ENCODE measurements around the gene C16orf74.

Gene C16orf74

DNA sequence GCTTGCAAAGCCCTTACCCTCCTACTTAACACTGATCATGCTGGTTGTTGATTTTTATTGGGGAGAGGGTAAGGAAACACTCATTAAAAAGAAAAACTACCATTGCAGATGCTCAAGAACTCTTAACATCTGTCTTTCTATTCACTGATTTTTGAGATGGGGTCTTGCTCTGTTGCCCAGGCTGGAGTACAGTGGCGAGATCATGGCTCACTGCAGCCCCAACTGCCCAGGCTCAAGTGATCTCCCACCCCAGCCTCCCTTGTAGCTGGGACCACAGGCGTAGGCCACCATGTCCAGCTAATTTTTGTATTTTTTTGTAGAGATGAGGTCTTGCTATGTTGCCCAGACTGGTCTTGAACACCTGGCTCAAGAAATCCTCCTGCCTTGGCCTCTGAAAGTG lies 33.9 kb upstream of the C16orf74 start:
- no peak for DNase-seq
- no peak overlapping the region for H3K27ac ChIP-seq (ENCODE audit: low read length)
- H3K79me2 ChIP-seq (ENCODE audit: low read length) = no peaks in the 10 kb centered on the region
- no peaks in the 10 kb centered on the region for H3K27me3 ChIP-seq (replicated peaks; ENCODE audit: insufficient read depth, low read length)
- no peaks in the 10 kb centered on the region for H3F3A ChIP-seq (ENCODE audit: insufficient read depth, low read length)
- TF ChIP-seq EZH2 (optimal IDR thresholded peaks at IDR 0.05; ENCODE audit: low read depth, low read length) = no peak
- TF ChIP-seq, protein P1, sequence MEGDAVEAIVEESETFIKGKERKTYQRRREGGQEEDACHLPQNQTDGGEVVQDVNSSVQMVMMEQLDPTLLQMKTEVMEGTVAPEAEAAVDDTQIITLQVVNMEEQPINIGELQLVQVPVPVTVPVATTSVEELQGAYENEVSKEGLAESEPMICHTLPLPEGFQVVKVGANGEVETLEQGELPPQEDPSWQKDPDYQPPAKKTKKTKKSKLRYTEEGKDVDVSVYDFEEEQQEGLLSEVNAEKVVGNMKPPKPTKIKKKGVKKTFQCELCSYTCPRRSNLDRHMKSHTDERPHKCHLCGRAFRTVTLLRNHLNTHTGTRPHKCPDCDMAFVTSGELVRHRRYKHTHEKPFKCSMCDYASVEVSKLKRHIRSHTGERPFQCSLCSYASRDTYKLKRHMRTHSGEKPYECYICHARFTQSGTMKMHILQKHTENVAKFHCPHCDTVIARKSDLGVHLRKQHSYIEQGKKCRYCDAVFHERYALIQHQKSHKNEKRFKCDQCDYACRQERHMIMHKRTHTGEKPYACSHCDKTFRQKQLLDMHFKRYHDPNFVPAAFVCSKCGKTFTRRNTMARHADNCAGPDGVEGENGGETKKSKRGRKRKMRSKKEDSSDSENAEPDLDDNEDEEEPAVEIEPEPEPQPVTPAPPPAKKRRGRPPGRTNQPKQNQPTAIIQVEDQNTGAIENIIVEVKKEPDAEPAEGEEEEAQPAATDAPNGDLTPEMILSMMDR (IDR thresholded peaks at IDR 0.05; ENCODE audit: low read length) = no peak
- no peak for TF ChIP-seq EZH2phosphoT487 (IDR thresholded peaks at IDR 0.05; ENCODE audit: low read length)
- no peak overlapping the region for H3K4me3 ChIP-seq (ENCODE audit: low read length)
- no peaks in the 10 kb centered on the region for H3K36me3 ChIP-seq (replicated peaks; ENCODE audit: insufficient read depth, low read length)
- no peak overlapping the region for H3K9ac ChIP-seq (ENCODE audit: low read length)
- H3K9me2 ChIP-seq (replicated peaks; ENCODE audit: insufficient read depth, low read length) = no peaks in the 10 kb centered on the region
- H2AFZ ChIP-seq (ENCODE audit: low read length) = no peak overlapping the region
- no peaks in the 10 kb centered on the region for H4K20me1 ChIP-seq (ENCODE audit: insufficient read depth, low read length)
- no peaks in the 10 kb centered on the region for H3K4me1 ChIP-seq (ENCODE audit: low read length)
- no peaks in the 10 kb centered on the region for H3K9me3 ChIP-seq (replicated peaks; ENCODE audit: insufficient read depth, low read length)
- H3K4me2 ChIP-seq (ENCODE audit: low read depth, low read length) = no peak overlapping the region

DNA sequence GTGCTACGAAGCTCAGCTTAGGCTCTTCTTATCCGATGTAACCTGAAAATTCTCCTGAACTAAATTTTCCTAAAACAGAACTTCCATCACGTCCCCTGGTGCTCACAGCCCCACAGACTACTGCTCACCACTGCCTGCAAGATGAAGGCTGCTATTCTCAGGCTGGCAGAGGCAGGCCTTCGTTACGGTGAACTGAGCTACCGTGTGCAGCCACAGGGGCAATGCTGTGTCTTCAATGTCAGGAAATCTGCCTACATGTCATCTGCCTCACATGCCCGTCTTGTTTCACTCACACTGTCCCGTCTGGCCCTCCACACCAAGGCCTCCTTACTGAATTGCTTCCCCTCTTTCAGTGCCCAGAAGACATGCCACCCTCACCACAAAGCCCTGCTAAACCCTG lies 32.5 kb upstream of the C16orf74 start:
- Histone ChIP-seq H3K4me1 (ENCODE audit: low read length) (no peaks in the 10 kb centered on the region), H2AFZ (ENCODE audit: low read length) (no peak overlapping the region), H3K9me2 (replicated peaks; ENCODE audit: insufficient read depth, low read length) (no peaks in the 10 kb centered on the region), H3K79me2 (ENCODE audit: low read length) (no peaks in the 10 kb centered on the region), H3K27me3 (replicated peaks; ENCODE audit: insufficient read depth, low read length) (no peaks in the 10 kb centered on the region), H3K4me3 (ENCODE audit: low read length) (no peak overlapping the region), H3K9ac (ENCODE audit: low read length) (no peak overlapping the region), H3K27ac (ENCODE audit: low read length) (no peak overlapping the region), H3K36me3 (replicated peaks; ENCODE audit: insufficient read depth, low read length) (no peaks in the 10 kb centered on the region), H3K4me2 (ENCODE audit: low read depth, low read length) (no peak overlapping the region), H4K20me1 (ENCODE audit: insufficient read depth, low read length) (no peaks in the 10 kb centered on the region), H3F3A (ENCODE audit: insufficient read depth, low read length) (no peaks in the 10 kb centered on the region), H3K9me3 (replicated peaks; ENCODE audit: insufficient read depth, low read length) (no peaks in the 10 kb centered on the region)
- TF ChIP-seq EZH2 (optimal IDR thresholded peaks at IDR 0.05; ENCODE audit: low read depth, low read length) (no peak), EZH2phosphoT487 (IDR thresholded peaks at IDR 0.05; ENCODE audit: low read length) (no peak)
- TF ChIP-seq, protein P1 (IDR thresholded peaks at IDR 0.05; ENCODE audit: low read length) = no peak
- DNase-seq = no peak

DNA sequence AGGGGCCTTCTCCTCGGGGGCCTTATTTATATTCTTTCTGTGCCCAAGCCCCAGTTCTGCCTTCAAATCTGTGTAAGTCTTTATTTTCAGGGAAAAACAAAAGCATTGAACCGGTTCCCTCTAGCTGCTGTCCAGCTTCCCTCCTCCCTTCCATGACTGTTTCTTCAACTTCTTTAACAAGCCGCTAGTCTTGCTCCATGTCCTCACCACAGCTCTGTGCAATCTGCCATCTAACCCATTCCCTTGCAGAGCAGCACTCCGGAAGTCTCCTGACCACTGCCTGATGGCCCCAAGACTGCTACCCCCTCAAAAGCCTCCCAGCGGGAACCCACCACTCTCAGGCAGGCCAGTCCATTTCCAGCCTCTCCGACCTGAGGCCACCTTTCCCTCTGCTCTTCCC lies 31.6 kb upstream of the C16orf74 start:
- no peak overlapping the region for H2AFZ ChIP-seq (ENCODE audit: low read length)
- H3K36me3 ChIP-seq (replicated peaks; ENCODE audit: insufficient read depth, low read length) = no peaks in the 10 kb centered on the region
- no peaks in the 10 kb centered on the region for H3K9me3 ChIP-seq (replicated peaks; ENCODE audit: insufficient read depth, low read length)
- H3K79me2 ChIP-seq (ENCODE audit: low read length) = no peaks in the 10 kb centered on the region
- H3K4me1 ChIP-seq (ENCODE audit: low read length) = no peaks in the 10 kb centered on the region
- H3K9me2 ChIP-seq (replicated peaks; ENCODE audit: insufficient read depth, low read length) = no peaks in the 10 kb centered on the region
- H3K4me3 ChIP-seq (ENCODE audit: low read length) = no peak overlapping the region
- DNase-seq = no peak
- TF ChIP-seq EZH2 (optimal IDR thresholded peaks at IDR 0.05; ENCODE audit: low read depth, low read length) (no peak), EZH2phosphoT487 (IDR thresholded peaks at IDR 0.05; ENCODE audit: low read length) (no peak)
- TF ChIP-seq, protein P1 (IDR thresholded peaks at IDR 0.05; ENCODE audit: low read length) = no peak
- no peak overlapping the region for H3K27ac ChIP-seq (ENCODE audit: low read length)
- no peaks in the 10 kb centered on the region for H3K27me3 ChIP-seq (replicated peaks; ENCODE audit: insufficient read depth, low read length)
- H4K20me1 ChIP-seq (ENCODE audit: insufficient read depth, low read length) = no peaks in the 10 kb centered on the region
- no peaks in the 10 kb centered on the region for H3F3A ChIP-seq (ENCODE audit: insufficient read depth, low read length)
- no peak overlapping the region for H3K4me2 ChIP-seq (ENCODE audit: low read depth, low read length)
- H3K9ac ChIP-seq (ENCODE audit: low read length) = no peak overlapping the region
